ENCODE results near the gene CHAC2. TPM values are rescaled to one million over a fixed set of nuclear protein-coding genes. Genes with fewer than 3 reads are reported as not detected.

The CHAC2 gene
- total RNA-seq, 1 donor from 2014 or later: 2.2 TPM

DNA sequence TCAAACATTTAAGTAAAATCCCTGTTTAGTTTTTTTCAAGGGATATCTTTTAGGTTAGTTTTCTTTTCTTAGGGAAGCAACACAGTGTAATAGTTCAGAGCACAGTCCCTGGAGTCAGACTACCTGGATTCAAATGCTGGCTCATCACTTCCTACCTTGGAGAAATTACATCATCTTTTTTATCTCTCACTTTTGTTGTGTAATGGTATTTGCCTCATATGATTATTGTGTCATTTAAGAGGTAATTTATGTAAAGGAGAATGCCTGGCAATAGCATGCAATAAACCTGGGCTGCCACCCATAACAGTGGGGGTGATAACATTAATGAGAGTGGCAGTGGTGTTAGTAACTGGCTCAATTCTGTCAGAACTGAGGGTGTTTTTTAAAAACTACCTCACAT is 45.5 kb downstream of the CHAC2 start:
- H3K27ac Mint-ChIP-seq (ENCODE audit: unreplicated experiment): no peak overlapping the region
- no peaks in the 10 kb centered on the region for H3K9me3 Mint-ChIP-seq (ENCODE audit: unreplicated experiment)
- no peak for DNase-seq (ENCODE audit: extremely low spot score, unreplicated experiment)
- H3K4me1 Mint-ChIP-seq (ENCODE audit: unreplicated experiment): no peaks in the 10 kb centered on the region
- TF ChIP-seq, protein P1, sequence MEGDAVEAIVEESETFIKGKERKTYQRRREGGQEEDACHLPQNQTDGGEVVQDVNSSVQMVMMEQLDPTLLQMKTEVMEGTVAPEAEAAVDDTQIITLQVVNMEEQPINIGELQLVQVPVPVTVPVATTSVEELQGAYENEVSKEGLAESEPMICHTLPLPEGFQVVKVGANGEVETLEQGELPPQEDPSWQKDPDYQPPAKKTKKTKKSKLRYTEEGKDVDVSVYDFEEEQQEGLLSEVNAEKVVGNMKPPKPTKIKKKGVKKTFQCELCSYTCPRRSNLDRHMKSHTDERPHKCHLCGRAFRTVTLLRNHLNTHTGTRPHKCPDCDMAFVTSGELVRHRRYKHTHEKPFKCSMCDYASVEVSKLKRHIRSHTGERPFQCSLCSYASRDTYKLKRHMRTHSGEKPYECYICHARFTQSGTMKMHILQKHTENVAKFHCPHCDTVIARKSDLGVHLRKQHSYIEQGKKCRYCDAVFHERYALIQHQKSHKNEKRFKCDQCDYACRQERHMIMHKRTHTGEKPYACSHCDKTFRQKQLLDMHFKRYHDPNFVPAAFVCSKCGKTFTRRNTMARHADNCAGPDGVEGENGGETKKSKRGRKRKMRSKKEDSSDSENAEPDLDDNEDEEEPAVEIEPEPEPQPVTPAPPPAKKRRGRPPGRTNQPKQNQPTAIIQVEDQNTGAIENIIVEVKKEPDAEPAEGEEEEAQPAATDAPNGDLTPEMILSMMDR (IDR thresholded peaks at IDR 0.05): no peak
- no peaks in the 10 kb centered on the region for H3K27me3 Mint-ChIP-seq (ENCODE audit: unreplicated experiment)
- H3K36me3 Mint-ChIP-seq (ENCODE audit: unreplicated experiment): peaks cover 62% of the 10 kb centered on the region
- no peak overlapping the region for H3K4me3 Mint-ChIP-seq (ENCODE audit: unreplicated experiment)

DNA sequence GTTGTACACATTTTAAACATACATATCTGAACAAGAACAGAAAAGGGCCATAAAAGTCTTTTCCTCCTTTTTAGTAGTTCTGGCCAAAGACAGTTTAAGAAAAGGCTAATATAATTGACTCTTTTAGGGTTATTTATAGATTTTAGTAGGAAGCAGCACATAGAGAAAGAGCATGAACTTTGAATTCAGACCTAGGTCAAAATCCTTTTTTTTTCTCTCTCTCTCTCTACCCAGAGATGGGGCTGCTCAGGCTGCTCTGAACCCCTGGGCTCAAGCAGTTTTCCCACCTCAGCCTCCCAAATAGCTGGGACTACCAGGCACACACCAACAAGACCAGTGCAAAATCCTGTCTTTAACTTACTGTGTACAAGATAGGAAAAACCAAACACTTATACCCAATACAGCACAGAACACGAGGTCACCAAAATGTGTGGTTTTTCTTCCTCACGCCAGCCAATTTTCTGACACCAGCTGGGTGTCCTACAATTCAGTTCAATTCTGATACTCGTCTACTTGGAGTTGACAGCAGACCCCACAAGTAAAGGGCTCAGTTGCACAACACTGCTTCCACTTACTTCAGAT is 51.3 kb downstream of the CHAC2 start:
- H3K36me3 Mint-ChIP-seq (ENCODE audit: unreplicated experiment): peaks cover 38% of the 10 kb centered on the region
- TF ChIP-seq, protein P1 (IDR thresholded peaks at IDR 0.05): no peak
- DNase-seq (ENCODE audit: extremely low spot score, unreplicated experiment): no peak
- H3K4me3 Mint-ChIP-seq (ENCODE audit: unreplicated experiment): no peak overlapping the region
- no peaks in the 10 kb centered on the region for H3K4me1 Mint-ChIP-seq (ENCODE audit: unreplicated experiment)
- H3K27me3 Mint-ChIP-seq (ENCODE audit: unreplicated experiment): no peaks in the 10 kb centered on the region
- no peaks in the 10 kb centered on the region for H3K9me3 Mint-ChIP-seq (ENCODE audit: unreplicated experiment)
- H3K27ac Mint-ChIP-seq (ENCODE audit: unreplicated experiment): no peak overlapping the region

DNA sequence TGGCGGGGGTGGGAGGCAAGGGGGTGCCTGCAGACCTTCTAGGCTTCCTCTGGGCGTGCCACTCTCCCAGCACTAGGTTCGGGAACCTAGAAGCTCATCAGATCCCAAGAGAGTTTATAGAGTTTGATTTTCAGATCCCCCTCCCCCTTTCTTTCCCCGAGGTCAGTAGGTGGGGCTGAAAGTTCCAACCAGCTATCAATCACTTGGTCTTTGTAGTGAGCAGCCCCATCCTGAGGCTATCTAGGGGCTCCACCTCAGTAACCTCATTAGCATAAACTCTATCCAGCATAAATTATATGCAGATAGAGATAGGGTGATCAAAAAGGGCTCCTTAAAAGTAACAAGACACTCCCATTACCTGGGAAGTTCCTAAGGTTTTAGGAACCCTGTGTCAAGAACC is 52.0 kb downstream of the CHAC2 start:
- Mint-ChIP-seq H3K9me3 (ENCODE audit: unreplicated experiment) (no peaks in the 10 kb centered on the region), H3K36me3 (ENCODE audit: unreplicated experiment) (peaks cover 36% of the 10 kb centered on the region), H3K27ac (ENCODE audit: unreplicated experiment) (no peak overlapping the region), H3K4me1 (ENCODE audit: unreplicated experiment) (no peaks in the 10 kb centered on the region), H3K27me3 (ENCODE audit: unreplicated experiment) (no peaks in the 10 kb centered on the region), H3K4me3 (ENCODE audit: unreplicated experiment) (no peak overlapping the region)
- no peak for DNase-seq (ENCODE audit: extremely low spot score, unreplicated experiment)
- TF ChIP-seq, protein P1 (IDR thresholded peaks at IDR 0.05): no peak

DNA sequence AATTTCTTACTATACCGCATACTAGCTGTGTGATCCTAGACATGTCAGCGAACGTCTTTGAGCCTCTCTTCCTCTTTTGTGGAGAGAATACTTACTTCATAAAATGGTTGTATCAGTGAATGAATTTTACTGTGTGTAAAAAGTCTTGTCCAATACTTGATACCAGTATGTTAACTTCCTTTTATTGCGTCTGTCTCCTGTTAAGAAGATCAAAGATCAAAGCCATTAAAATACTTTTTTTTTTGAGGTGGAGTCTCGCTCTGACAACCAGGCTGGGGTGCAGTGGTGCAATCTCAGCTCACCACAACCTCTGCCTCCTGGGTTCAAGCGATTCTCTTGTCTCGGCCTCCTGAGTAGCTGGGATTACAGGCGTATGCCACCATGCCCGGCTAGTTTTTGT is 52.4 kb downstream of the CHAC2 start:
- H3K27ac Mint-ChIP-seq (ENCODE audit: unreplicated experiment): no peak overlapping the region
- TF ChIP-seq, protein P1 (IDR thresholded peaks at IDR 0.05): no peak
- H3K27me3 Mint-ChIP-seq (ENCODE audit: unreplicated experiment): no peaks in the 10 kb centered on the region
- no peak for DNase-seq (ENCODE audit: extremely low spot score, unreplicated experiment)
- H3K4me3 Mint-ChIP-seq (ENCODE audit: unreplicated experiment): no peak overlapping the region
- H3K9me3 Mint-ChIP-seq (ENCODE audit: unreplicated experiment): no peaks in the 10 kb centered on the region
- peaks cover 33% of the 10 kb centered on the region for H3K36me3 Mint-ChIP-seq (ENCODE audit: unreplicated experiment)
- no peaks in the 10 kb centered on the region for H3K4me1 Mint-ChIP-seq (ENCODE audit: unreplicated experiment)

DNA sequence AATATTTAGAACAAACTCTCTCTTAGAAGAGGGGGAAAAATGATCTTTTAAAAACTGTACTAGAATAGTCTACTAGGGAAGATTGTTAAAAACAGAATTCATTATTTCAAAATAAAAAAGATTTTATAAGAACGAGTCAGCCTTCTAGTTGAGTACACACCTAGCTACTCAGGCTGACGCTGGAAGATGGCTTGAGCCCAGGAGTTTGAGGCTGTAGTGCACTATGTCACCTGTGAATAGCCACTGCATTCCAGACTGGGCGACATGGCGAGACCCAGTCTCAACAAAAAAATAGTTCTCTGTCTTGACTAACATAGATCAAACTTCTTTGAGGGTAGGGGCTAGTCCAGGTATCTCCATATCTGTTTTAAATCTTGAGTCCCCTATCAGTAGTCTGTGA is 53.1 kb downstream of the CHAC2 start:
- peaks cover 27% of the 10 kb centered on the region for H3K36me3 Mint-ChIP-seq (ENCODE audit: unreplicated experiment)
- TF ChIP-seq, protein P1 (IDR thresholded peaks at IDR 0.05): no peak
- H3K27ac Mint-ChIP-seq (ENCODE audit: unreplicated experiment): no peak overlapping the region
- no peaks in the 10 kb centered on the region for H3K4me1 Mint-ChIP-seq (ENCODE audit: unreplicated experiment)
- DNase-seq (ENCODE audit: extremely low spot score, unreplicated experiment): no peak
- H3K27me3 Mint-ChIP-seq (ENCODE audit: unreplicated experiment): no peaks in the 10 kb centered on the region
- H3K9me3 Mint-ChIP-seq (ENCODE audit: unreplicated experiment): no peaks in the 10 kb centered on the region
- no peak overlapping the region for H3K4me3 Mint-ChIP-seq (ENCODE audit: unreplicated experiment)

Data from osteocyte (in vitro differentiated cells).